ENCODE measurements around the gene NOXO1.
A peak's percentile ranks its signal among the peaks of the same experiment; 100 is the strongest.
"Not testable (repeated sequence)": the region's sequence is repeated elsewhere in the genome, so short reads cannot be mapped to it uniquely, and the experiment has no call there.

The NOXO1 gene

DNA sequence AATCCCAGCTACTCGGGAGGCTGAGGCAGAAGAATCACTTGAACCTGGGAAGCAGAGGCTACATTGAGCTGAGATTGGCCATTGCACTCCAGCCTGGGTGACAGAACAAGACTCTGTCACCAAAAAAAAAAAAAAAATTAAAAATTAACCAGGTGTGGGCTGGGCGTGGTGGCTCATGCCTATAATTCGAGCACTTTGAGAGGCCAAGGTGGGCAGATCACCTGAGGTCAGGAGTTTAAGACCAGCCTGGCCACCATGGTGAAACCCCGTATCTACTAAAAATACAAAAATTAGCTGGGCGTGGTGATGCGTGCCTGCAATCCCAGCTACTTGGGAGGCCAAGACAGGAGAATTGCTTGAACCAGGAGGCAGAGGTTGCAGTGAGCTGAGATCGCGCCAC is 41.4 kb downstream of the NOXO1 start:
- H3K4me3 ChIP-seq (ENCODE audit: low read length); H3K4me1 ChIP-seq (ENCODE audit: control insufficient read depth, insufficient read depth, low read length); DNase-seq (ENCODE audit: low read depth, low spot score); H3K9me3 ChIP-seq (ENCODE audit: control insufficient read depth, insufficient read depth, low read length); H3K27ac ChIP-seq (ENCODE audit: low read length); H3K27me3 ChIP-seq (ENCODE audit: control insufficient read depth, insufficient read depth, low read length): not testable (repeated sequence)
- no CpG with 5 or more reads among the region's 8 CpGs for WGBS (ENCODE audit: insufficient coverage, insufficient read length)
- peaks cover 16% of the 10 kb centered on the region for H3K36me3 ChIP-seq (ENCODE audit: control insufficient read depth, insufficient read depth, low read length)

DNA sequence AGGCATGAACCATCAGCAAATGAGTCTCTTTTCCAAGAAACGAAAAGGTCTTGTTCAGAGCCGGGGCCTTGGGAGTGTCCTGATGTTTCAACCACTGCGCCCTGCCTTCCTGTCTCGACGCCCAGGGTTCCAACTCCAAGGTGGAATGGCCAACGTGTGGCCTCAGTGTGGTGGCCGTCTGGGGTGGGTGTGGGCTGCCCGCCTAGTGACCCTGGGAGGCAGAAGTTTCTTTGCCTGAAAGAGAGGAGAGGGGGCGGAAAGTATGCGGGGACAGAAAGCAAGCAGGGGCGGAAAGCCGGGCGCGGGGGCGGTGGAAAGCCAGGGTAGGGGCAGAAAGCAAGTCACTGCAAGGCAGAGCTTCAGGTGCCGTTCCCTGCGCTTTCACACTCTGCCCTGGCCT is 42.4 kb downstream of the NOXO1 start:
- no peaks in the 10 kb centered on the region for H3K9me3 ChIP-seq (ENCODE audit: control insufficient read depth, insufficient read depth, low read length)
- H3K27me3 ChIP-seq (ENCODE audit: control insufficient read depth, insufficient read depth, low read length): no peaks in the 10 kb centered on the region
- H3K4me1 ChIP-seq (ENCODE audit: control insufficient read depth, insufficient read depth, low read length): peaks cover 3% of the 10 kb centered on the region; the same call in 1 of the 2 replicates
- DNase-seq (ENCODE audit: low read depth, low spot score): no peak
- H3K27ac ChIP-seq (ENCODE audit: low read length): no peak overlapping the region
- WGBS (ENCODE audit: insufficient coverage, insufficient read length): no CpG with 5 or more reads among the region's 17 CpGs
- H3K36me3 ChIP-seq (ENCODE audit: control insufficient read depth, insufficient read depth, low read length): peaks cover 16% of the 10 kb centered on the region
- H3K4me3 ChIP-seq (ENCODE audit: low read length): no peak overlapping the region

- Histone ChIP-seq H3K4me1 (ENCODE audit: control insufficient read depth, insufficient read depth, low read length) (peaks cover 3% of the 10 kb centered on the region; the same call in 1 of the 2 replicates), H3K27me3 (ENCODE audit: control insufficient read depth, insufficient read depth, low read length) (no peaks in the 10 kb centered on the region), H3K9me3 (ENCODE audit: control insufficient read depth, insufficient read depth, low read length) (no peaks in the 10 kb centered on the region), H3K27ac (ENCODE audit: low read length) (no peak overlapping the region), H3K36me3 (ENCODE audit: control insufficient read depth, insufficient read depth, low read length) (peaks cover 16% of the 10 kb centered on the region), H3K4me3 (ENCODE audit: low read length) (no peak overlapping the region)
- DNase-seq (ENCODE audit: low read depth, low spot score): no peak
- no CpG with 5 or more reads among the region's 10 CpGs for WGBS (ENCODE audit: insufficient coverage, insufficient read length)
Observed at GRCh38 chr16:1938316-1938715, 43.0 kb downstream of the NOXO1 start.

DNA sequence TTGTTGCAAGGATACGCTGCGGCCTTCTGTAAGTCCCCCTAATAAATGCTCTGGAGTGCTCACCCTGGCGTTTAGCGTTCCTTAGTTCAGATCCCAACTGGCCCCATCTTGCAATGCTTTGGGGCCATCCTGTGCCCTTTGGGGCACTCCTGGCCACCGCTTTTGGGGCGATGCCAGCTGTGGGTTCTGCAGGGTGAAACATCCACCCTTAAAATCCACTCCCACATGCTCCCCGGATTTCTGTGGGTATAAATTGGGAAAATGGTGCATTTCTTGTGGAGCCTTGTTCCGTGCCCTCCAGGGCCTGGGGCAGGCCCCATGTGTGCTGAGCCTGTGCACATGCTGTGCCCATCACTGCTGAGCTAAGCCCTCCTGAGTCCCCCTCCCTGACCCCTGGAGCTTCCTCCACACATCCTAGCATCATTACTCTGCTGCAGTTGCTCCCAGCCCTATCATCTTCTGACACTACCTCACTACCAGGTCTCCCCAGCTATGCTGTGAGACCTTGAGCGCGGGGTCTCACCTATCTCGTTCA is 44.3 kb downstream of the NOXO1 start:
- Histone ChIP-seq H3K36me3 (ENCODE audit: control insufficient read depth, insufficient read depth, low read length) (peaks cover 16% of the 10 kb centered on the region), H3K27ac (ENCODE audit: low read length) (no peak overlapping the region), H3K9me3 (ENCODE audit: control insufficient read depth, insufficient read depth, low read length) (no peaks in the 10 kb centered on the region), H3K4me1 (ENCODE audit: control insufficient read depth, insufficient read depth, low read length) (no peaks in the 10 kb centered on the region; the same call in 1 of the 2 replicates), H3K4me3 (ENCODE audit: low read length) (no peak overlapping the region), H3K27me3 (ENCODE audit: control insufficient read depth, insufficient read depth, low read length) (no peaks in the 10 kb centered on the region)
- WGBS (ENCODE audit: insufficient coverage, insufficient read length): no CpG with 5 or more reads among the region's 11 CpGs
- no peak for DNase-seq (ENCODE audit: low read depth, low spot score)

DNA sequence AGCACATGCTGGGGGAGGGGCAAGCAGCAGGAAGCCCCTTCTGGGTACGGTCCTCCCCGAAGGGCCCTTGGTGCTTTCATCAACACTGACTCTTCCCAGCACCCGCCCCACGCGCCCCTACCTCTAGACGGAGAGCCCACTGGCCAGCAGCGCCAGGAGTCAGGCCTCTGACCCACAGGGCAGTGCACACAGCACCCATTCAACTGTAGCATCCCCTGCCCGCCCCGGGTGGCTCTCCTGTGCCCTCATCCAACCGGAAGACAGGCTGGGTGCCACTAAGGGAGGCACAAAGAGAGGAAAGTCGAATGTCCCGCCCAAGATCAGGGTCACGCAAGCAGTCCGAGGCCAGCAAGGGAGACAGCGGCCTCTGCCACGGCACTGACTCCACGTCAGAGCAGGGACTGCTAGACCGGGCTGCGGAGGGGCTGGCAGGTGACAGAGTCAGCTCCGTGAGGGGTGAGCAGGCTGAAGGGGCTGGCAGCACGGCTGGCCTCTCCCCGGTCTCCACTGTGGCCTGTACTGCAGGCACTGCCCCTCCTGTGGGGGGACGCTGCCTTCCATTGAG is 48.1 kb downstream of the NOXO1 start:
- Histone ChIP-seq H3K9me3 (ENCODE audit: control insufficient read depth, insufficient read depth, low read length) (no peaks in the 10 kb centered on the region), H3K36me3 (ENCODE audit: control insufficient read depth, insufficient read depth, low read length) (peaks cover under 1% of the 10 kb centered on the region), H3K4me3 (ENCODE audit: low read length) (no peak overlapping the region), H3K4me1 (ENCODE audit: control insufficient read depth, insufficient read depth, low read length) (peaks cover 5% of the 10 kb centered on the region), H3K27ac (ENCODE audit: low read length) (no peak overlapping the region), H3K27me3 (ENCODE audit: control insufficient read depth, insufficient read depth, low read length) (peaks cover 2% of the 10 kb centered on the region; the same call in 1 of the 2 replicates)
- no peak for DNase-seq (ENCODE audit: low read depth, low spot score)
- WGBS (ENCODE audit: insufficient coverage, insufficient read length): no CpG with 5 or more reads among the region's 23 CpGs

GRCh38 chr16:1932050-1933028 is 48.9 kb downstream of the NOXO1 start:
- WGBS (ENCODE audit: insufficient coverage, insufficient read length): no CpG with 5 or more reads among the region's 19 CpGs

DNA sequence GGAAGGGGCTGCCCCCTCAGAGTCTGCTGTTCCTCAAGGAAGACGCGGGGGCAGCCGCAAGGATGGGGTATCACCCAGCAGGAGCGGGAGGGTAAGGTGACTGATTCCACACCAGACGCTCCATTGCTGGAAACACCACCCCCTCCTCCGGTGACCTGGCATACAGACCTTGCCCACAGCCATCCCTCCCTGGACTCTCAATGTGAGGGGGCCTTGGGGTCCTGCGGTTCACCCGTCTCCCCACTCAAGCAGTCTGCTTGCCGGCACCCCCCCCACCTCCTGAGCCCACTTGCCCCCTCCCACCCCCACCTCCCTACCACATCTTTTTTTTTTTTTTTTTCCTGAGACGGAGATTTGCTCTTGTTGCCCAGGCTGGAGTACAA is 50.9 kb downstream of the NOXO1 start:
- Histone ChIP-seq H3K27me3 (ENCODE audit: control insufficient read depth, insufficient read depth, low read length) (peaks cover 2% of the 10 kb centered on the region; the same call in 1 of the 2 replicates), H3K9me3 (ENCODE audit: control insufficient read depth, insufficient read depth, low read length) (no peaks in the 10 kb centered on the region), H3K4me3 (ENCODE audit: low read length) (no peak overlapping the region), H3K4me1 (ENCODE audit: control insufficient read depth, insufficient read depth, low read length) (peaks cover 7% of the 10 kb centered on the region), H3K27ac (ENCODE audit: low read length) (no peak overlapping the region), H3K36me3 (ENCODE audit: control insufficient read depth, insufficient read depth, low read length) (no peaks in the 10 kb centered on the region)
- no peak for DNase-seq (ENCODE audit: low read depth, low spot score)
- WGBS (ENCODE audit: insufficient coverage, insufficient read length): no CpG with 5 or more reads among the region's 10 CpGs

More at GRCh38 chr16:1932050-1933028, 48.9 kb downstream of the NOXO1 start:
- Histone ChIP-seq H3K36me3 (ENCODE audit: control insufficient read depth, insufficient read depth, low read length) (no peaks in the 10 kb centered on the region), H3K27ac (ENCODE audit: low read length) (no peak overlapping the region), H3K4me1 (ENCODE audit: control insufficient read depth, insufficient read depth, low read length) (peaks cover 5% of the 10 kb centered on the region), H3K4me3 (ENCODE audit: low read length) (no peak overlapping the region), H3K9me3 (ENCODE audit: control insufficient read depth, insufficient read depth, low read length) (no peaks in the 10 kb centered on the region), H3K27me3 (ENCODE audit: control insufficient read depth, insufficient read depth, low read length) (peaks cover 2% of the 10 kb centered on the region; the same call in 1 of the 2 replicates)
- DNase-seq (ENCODE audit: low read depth, low spot score): no peak

DNA sequence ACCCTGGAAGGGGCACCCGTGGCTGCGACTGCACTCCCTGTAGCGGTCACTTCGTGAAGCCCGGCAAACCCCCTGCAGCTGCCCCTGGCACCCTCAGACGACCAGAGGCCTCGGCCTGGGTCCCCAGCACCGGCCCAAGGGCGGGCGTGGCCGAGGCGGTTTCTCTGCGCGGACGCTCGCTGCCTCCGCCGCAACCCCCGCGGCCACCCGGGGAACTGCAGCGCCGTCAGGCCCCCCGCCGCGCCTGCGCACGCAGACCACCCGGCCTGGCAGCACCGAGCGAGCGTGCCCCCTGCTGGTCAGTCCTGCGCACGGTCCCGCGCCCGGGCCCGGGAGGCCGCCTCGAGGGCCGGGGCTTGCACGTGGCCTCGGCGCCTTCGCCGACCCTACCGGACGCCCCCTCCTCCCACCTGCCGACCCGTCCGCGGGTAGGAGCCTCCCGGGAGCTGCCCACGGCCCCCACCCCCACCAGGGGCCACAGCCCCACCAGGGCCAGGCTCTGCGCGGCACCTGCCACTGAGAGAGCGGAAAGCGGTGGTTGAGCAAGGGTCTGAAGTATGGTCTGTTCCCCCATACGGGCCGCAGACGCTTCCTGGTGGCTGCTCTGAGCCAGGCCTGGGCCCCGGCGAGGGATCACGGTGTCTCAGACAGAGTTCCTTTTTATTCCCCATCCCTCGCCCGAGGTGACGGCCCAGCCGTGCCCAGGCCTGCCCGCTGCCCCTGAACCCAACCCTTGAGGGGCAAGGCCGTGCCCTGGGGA is 51.5 kb downstream of the NOXO1 start:
- H3K27ac ChIP-seq (ENCODE audit: low read length): no peak overlapping the region
- H3K4me3 ChIP-seq (ENCODE audit: low read length): peak overlapping the region; percentile 43; the same call in 1 of the 2 replicates
- no peaks in the 10 kb centered on the region for H3K9me3 ChIP-seq (ENCODE audit: control insufficient read depth, insufficient read depth, low read length)
- H3K4me1 ChIP-seq (ENCODE audit: control insufficient read depth, insufficient read depth, low read length): peaks cover 7% of the 10 kb centered on the region
- DNase-seq (ENCODE audit: low read depth, low spot score): no peak
- no peaks in the 10 kb centered on the region for H3K36me3 ChIP-seq (ENCODE audit: control insufficient read depth, insufficient read depth, low read length)
- peaks cover 2% of the 10 kb centered on the region; the same call in 1 of the 2 replicates for H3K27me3 ChIP-seq (ENCODE audit: control insufficient read depth, insufficient read depth, low read length)
- WGBS (ENCODE audit: insufficient coverage, insufficient read length): no CpG with 5 or more reads among the region's 70 CpGs

DNA sequence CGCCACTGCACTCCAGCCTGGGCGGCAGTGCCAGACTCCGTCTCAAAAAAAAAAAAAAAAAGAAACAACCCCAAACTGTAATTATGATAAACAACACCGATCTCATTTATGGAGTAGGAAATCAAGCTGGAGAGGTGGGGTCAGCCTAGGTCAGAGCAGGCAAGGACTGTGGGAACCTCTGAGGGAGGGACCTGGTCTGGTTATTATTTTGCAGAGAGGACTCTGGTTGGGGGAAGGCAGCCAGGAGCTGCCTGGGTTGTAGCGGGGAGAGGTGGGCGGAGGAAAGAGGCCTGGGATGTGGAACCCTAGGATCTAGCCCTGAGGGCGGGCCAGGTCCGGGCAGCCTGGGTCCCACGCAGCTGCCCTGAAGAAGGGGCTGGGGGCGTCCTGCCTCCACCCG is 52.2 kb downstream of the NOXO1 start:
- no peaks in the 10 kb centered on the region for H3K36me3 ChIP-seq (ENCODE audit: control insufficient read depth, insufficient read depth, low read length)
- peak overlapping the region; percentile 43; the same call in 1 of the 2 replicates for H3K4me3 ChIP-seq (ENCODE audit: low read length)
- H3K4me1 ChIP-seq (ENCODE audit: control insufficient read depth, insufficient read depth, low read length): peaks cover 7% of the 10 kb centered on the region
- peaks cover 2% of the 10 kb centered on the region; the same call in 1 of the 2 replicates for H3K27me3 ChIP-seq (ENCODE audit: control insufficient read depth, insufficient read depth, low read length)
- DNase-seq (ENCODE audit: low read depth, low spot score): no peak
- whole genome bisulfite sequencing (ENCODE audit: insufficient coverage, insufficient read length): no CpG with 5 or more reads among the region's 11 CpGs
- H3K9me3 ChIP-seq (ENCODE audit: control insufficient read depth, insufficient read depth, low read length): no peaks in the 10 kb centered on the region
- H3K27ac ChIP-seq (ENCODE audit: low read length): no peak overlapping the region

Data from iPS DF 6.9 (cell line).